IgD-negative memory B cell (primary cell): ENCODE results near the gene SIK2. TPM values are rescaled to one million over a fixed set of nuclear protein-coding genes. Genes with fewer than 3 reads are reported as not detected.
A peak's percentile ranks its signal among the peaks of the same experiment; 100 is the strongest.

Source experiments
- H3K27ac Mint-ChIP-seq, 3 donors: one replicate each; pipeline ENCODE4 v1.8.0; 2020 to 2022; ENCODE audit warnings: mild to moderate bottlenecking in 3 of 3, mixed read lengths in 3 of 3, moderate library complexity in 1 of 3
- H3K27me3 Mint-ChIP-seq: one replicate; pipeline ENCODE4 v1.8.0; 2021; ENCODE audit warnings: mixed read lengths
- H3K36me3 Mint-ChIP-seq: one replicate; pipeline ENCODE4 v1.8.0; 2020; ENCODE audit warnings: mild to moderate bottlenecking, mixed read lengths
- H3K4me1 Mint-ChIP-seq, 3 donors: one replicate each; pipeline ENCODE4 v1.8.0; 2020 to 2022; ENCODE audit warnings: mixed read lengths in 3 of 3, mild to moderate bottlenecking in 1 of 3
- H3K4me3 Mint-ChIP-seq, 4 donors: one replicate each; pipeline ENCODE4 v1.8.0; 2020 to 2022; ENCODE audit warnings: mild to moderate bottlenecking in 4 of 4, mixed read lengths in 4 of 4, moderate library complexity in 3 of 4
- H3K9me3 Mint-ChIP-seq, 3 donors: one replicate each; pipeline ENCODE4 v1.8.0; 2020 to 2021; ENCODE audit warnings: mixed read lengths in 3 of 3, mild to moderate bottlenecking in 1 of 3
- polyA plus RNA-seq: library from polyadenylated mRNA; unstranded; fragments of 300-500 nt; fragmentation: Illumina TruSeq; gene quantifications from one replicate; pipeline ENCODE4 v1.2.3, GENCODE V29; 2021

The SIK2 gene
- polyA plus RNA-seq, 1 donor from 2014 or later, result 0.41 TPM

DNA sequence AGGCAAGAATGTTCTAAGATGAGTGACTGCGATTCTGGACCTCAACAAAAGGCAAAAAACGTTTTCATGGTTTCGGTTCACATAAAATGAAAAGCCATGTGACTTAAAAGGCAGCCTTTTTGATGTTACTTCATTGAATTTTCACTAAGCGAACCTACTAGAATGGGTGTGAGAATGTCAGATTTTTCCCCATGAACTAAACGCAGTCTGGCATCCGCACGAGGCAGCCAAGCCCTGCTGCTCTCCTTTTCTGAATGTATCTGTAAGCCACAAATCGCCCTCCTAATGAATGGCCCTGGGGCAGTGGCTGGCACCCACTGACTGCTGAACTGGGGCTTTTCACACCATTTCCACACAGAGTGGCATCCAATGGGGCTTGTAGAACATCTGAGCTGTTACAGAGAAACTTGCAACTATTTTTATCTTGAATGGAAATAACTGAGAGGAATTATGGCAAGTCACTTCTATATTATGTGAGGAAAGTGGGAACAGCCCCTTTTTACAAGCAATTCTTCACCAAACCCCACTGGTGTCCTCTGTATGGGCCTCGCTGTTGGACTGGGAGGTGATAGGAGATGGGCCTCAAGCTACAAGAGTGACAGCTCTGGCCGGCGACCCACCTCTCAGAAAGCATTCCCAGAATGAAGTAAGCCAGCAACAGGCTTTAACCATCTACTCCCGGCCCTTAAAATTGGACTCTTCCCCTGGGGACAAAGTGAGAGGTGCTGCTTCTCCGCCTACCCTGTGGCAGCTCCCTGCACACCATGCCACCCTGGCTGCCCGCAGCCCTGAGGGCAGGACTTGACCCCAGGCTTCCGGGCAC, 134.6 kb downstream of the SIK2 start:
- Mint-ChIP-seq H3K27ac (peak overlapping the region in 1 of 3 donors; percentile 23), H3K27me3 (no peaks in the 10 kb centered on the region), H3K4me3 (no peak overlapping the region)

DNA sequence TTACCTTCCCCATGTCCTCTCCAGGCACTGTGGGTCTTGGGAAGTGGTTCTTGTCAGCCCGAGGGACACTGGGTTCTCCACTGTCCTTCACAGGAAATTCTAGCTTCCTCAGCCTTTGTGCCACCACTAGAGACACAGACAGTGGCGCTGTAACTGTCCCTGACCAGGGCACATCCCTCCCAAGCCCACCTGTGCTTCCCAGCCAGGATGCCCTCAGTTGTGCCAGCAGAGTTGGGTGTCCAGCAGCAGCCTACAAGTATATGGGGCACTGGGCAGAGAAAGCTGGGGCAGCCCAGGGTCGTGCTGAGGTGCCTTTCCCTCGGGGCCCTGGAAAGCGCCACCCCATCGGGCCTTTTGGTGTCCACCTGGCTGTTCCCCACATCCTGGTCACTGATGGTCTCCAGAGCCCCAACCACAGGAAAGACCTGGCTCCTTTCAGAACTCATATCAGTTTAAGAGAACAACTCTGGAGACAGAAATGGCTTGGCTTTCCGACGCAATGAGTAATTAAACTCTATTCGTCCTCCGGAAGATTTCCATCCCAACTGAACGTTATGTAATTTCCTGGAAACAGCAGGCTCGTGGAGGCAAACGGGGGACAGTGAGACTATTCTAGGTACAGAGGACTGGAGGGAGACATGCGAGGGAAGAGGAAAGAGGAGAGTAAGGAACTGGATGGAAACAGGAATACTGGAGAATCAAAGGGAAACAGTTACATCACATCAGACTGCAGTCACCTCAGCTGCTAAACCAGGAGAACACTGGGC, 135.4 kb downstream of the SIK2 start:
- Mint-ChIP-seq H3K4me3 (no peak overlapping the region), H3K27me3 (no peaks in the 10 kb centered on the region), H3K4me1 (peaks cover 0 to 1% (median 0%) of the 10 kb centered on the region in 3 donors), H3K36me3 (peaks cover 7% of the 10 kb centered on the region), H3K27ac (peak overlapping the region in 1 of 3 donors; percentile 23), H3K9me3 (no peaks in the 10 kb centered on the region)

More for the DNA sequence above, 134.6 kb downstream of the SIK2 start:
- Mint-ChIP-seq H3K9me3 (no peaks in the 10 kb centered on the region), H3K36me3 (peaks cover 7% of the 10 kb centered on the region), H3K4me1 (peaks cover 0 to 1% (median 0%) of the 10 kb centered on the region in 3 donors)

DNA sequence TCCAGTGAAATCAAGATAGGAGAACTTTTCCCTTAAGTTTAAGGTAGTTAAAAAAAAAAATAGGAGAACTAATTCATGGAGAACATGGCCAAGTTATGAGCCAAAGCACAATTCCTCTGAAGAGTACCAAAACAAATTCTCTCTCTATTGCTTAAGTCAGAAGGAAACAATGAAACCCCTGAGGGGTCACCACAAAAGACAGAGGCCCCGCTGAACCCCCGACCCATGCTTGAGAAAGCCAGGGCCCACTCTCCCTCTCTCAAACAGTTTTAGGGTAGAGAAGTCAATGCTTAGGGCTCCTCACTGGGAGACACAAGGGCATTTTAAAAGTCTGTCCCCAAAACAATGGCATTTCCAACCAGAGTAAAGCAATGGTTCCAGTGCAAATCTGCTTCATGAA, 137.1 kb downstream of the SIK2 start:
- Mint-ChIP-seq H3K9me3 (no peaks in the 10 kb centered on the region), H3K4me3 (no peak overlapping the region), H3K27me3 (no peaks in the 10 kb centered on the region)

DNA sequence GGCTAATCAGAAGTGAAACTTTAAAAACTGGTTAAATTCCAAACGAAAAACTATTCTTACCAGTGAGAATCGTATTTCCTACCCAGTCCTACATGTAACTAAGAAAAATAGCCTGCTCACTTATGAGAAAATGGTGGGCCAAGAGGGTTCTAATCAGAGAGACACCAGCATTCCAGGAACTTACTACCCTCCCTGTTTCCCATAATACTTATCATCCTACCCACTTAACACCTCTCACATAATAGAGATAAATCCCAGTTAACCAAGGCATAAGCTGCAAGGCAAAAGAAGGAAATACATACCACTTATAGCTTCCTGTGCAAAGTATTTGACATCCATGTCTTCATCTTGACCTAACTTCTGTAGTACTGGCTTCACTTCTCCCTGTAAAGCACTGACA, 139.5 kb downstream of the SIK2 start:
- no peak overlapping the region for H3K27ac Mint-ChIP-seq

More for the DNA sequence above, 137.1 kb downstream of the SIK2 start:
- Mint-ChIP-seq H3K27ac (no peak overlapping the region), H3K36me3 (peaks cover 7% of the 10 kb centered on the region), H3K4me1 (peaks cover 0 to 1% (median 0%) of the 10 kb centered on the region in 3 donors)

DNA sequence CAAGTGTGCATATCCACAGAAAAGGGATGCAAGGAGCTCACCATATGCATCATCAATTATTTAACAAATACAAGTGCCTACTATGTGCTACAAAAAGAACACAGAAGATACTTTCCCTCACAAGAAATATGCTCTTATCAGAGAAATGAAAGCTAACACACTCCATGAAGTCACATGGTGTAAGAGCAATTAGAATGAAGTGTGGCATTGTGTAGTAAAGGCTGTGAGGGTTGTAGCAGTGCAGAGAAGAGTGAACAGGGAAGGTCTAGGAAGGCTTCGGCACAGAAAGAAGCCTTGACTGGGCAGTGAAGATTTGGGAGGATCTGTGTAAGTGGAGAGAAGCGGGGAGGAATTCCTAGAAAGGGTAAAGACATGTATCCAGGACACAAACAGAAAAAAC, 141.5 kb downstream of the SIK2 start:
- no peaks in the 10 kb centered on the region for H3K4me1 Mint-ChIP-seq
- no peak overlapping the region for H3K4me3 Mint-ChIP-seq
- no peaks in the 10 kb centered on the region for H3K27me3 Mint-ChIP-seq
- H3K9me3 Mint-ChIP-seq, result peaks cover 0 to 3% (median 0%) of the 10 kb centered on the region in 3 donors
- H3K27ac Mint-ChIP-seq, result no peak overlapping the region
- peaks cover 27% of the 10 kb centered on the region for H3K36me3 Mint-ChIP-seq

More for the DNA sequence above, 139.5 kb downstream of the SIK2 start:
- H3K9me3 Mint-ChIP-seq, result peaks cover 0 to 3% (median 0%) of the 10 kb centered on the region in 3 donors
- peaks cover 16% of the 10 kb centered on the region for H3K36me3 Mint-ChIP-seq
- no peak overlapping the region for H3K4me3 Mint-ChIP-seq
- H3K4me1 Mint-ChIP-seq, result no peaks in the 10 kb centered on the region
- no peaks in the 10 kb centered on the region for H3K27me3 Mint-ChIP-seq

DNA sequence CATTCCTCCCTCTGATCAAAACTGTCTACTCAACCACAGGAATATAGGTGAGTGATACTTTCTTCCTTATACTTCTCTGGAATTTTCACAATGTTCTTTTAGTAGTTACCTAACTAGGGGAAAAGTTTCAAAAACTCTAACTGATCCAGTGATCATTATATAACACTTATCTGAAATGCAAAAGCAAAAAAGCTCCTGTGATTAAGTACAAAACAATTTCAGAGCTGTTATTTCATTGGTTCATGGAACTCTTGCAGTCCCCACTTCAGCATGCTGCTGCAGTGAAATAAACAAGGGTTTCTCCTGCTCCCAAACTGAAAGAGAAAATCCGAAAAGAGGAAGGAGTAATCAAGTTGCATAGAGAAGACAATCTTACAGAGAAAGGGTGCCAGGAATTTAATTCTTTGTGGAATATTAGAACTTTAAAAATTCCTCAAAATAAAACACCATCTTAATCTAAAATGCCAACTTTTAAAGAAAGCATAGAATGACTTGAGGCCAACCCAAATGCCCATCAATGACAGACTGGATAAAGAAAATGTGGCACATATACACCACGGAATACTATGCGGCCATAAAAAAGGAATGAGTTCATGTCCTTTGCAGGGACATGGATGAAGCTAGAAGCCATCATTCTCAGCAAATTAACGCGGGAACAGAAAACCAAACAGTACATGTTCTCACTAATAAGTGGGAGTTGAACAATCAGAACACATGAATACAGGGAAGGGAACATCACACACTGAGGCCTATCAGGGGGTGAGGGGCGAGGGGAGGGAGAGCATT, 143.7 kb downstream of the SIK2 start:
- Mint-ChIP-seq H3K4me1 (no peaks in the 10 kb centered on the region), H3K4me3 (no peak overlapping the region), H3K27ac (no peak overlapping the region), H3K36me3 (peaks cover 26% of the 10 kb centered on the region), H3K9me3 (peaks cover 0 to 3% (median 0%) of the 10 kb centered on the region in 3 donors), H3K27me3 (no peaks in the 10 kb centered on the region)

DNA sequence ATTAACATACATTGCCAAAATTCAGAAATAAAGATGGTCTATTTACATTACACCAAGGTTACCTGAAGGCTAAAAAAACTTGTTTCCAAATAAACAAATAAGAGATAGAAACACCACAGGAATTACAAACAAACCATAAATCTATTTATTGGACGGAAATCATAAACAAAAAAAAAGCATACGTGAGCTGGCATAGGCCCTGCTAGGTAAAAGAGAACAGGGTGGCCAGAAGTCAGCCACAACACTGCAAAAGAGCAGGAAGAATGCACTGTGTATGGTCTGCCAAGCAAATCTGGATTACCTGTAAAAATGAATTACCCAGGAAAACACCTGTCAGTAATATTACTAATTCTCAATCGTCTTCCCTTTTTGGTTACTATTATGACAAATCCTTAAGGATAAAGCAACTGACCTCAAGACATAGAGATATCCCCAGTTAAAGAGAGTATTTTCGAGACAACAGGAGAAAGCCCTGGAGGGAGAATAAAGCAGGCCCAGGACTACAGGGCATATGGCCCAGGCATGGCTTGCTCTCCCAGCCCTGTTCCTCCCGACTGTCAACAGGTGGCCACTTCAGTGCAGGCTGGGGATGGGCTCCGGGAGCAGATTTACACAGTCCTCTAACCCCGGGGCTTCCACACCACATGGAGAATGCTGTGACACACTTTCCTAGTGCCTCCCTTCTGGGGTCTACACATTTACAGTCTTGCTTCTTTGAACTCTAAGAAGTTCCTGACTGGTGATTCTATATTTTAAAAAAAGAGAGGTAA, 146.0 kb downstream of the SIK2 start:
- H3K4me1 Mint-ChIP-seq, result no peaks in the 10 kb centered on the region
- no peak overlapping the region for H3K27ac Mint-ChIP-seq
- H3K36me3 Mint-ChIP-seq, result peaks cover 25% of the 10 kb centered on the region
- H3K27me3 Mint-ChIP-seq, result no peaks in the 10 kb centered on the region
- no peak overlapping the region for H3K4me3 Mint-ChIP-seq
- H3K9me3 Mint-ChIP-seq, result peaks cover 0 to 3% (median 0%) of the 10 kb centered on the region in 3 donors

DNA sequence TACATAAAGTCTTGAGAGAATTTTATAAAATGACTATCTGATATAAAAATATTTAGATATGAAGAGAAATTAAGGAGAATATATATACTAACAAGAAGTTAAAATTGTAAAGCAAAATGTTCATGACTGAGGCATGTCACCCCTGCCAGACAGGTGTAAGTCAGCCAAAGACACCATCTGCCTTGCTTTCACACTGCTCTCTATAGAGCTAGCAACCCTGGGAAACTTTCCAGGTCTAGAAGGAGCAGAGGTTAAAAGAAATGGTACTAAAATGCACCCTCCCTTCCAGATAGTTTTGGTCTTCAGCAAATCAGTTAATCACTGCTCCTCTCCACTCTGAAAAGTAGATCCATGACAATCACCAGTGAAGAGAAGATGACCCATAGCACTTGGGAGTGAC, 147.4 kb downstream of the SIK2 start:
- peaks cover 26% of the 10 kb centered on the region for H3K36me3 Mint-ChIP-seq
- no peak overlapping the region for H3K27ac Mint-ChIP-seq
- no peaks in the 10 kb centered on the region for H3K27me3 Mint-ChIP-seq
- H3K9me3 Mint-ChIP-seq, result peaks cover 0 to 3% (median 0%) of the 10 kb centered on the region in 3 donors
- H3K4me3 Mint-ChIP-seq, result no peak overlapping the region
- no peaks in the 10 kb centered on the region for H3K4me1 Mint-ChIP-seq

DNA sequence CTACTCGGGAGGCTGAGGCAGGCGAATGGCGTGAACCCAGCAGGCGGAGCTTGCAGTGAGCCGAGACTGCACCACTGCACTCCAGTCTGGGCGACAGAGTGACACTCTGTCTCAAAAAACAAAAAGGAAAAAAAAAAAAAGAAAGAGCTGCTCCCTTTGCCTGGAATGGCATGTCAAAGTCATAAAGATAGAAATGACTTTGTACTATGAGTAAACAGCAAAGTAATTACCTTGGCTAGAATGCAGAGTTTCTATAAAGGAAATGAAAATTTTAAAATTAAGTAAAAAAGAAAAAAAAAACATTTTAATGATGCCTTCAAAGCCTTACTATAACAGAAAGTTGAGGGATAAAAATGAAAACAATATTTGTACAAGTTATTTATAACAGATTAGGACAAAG, 153.8 kb downstream of the SIK2 start:
- Mint-ChIP-seq H3K4me1 (peaks cover 0 to under 1% (median 0%) of the 10 kb centered on the region in 3 donors), H3K27me3 (no peaks in the 10 kb centered on the region), H3K9me3 (no peaks in the 10 kb centered on the region), H3K4me3 (no peak overlapping the region), H3K36me3 (peaks cover 8% of the 10 kb centered on the region), H3K27ac (peak overlapping the region in 1 of 3 donors; percentile 36)

DNA sequence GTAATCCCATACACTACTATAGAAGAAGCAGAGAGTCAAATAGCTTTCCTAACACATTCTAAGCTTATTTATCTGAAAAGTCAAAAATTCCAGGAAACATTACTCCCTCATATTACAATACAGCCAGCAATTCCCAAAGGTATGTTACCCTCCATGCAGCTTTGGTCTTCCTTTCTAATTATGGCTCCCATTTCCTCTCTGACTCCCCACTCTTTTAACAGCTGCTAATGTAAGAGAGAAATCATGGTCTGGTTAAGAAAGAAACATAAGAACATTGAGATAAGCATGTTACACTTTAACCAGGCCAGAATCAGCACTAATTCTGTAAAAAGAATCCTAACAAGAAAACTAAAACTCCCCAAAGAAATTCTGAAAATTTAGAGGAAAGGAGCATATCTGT, 157.1 kb downstream of the SIK2 start:
- Mint-ChIP-seq H3K36me3 (peaks cover 4% of the 10 kb centered on the region), H3K27me3 (no peaks in the 10 kb centered on the region), H3K9me3 (no peaks in the 10 kb centered on the region), H3K4me1 (peaks cover 2 to 12% (median 5%) of the 10 kb centered on the region in 3 donors), H3K27ac (no peak overlapping the region), H3K4me3 (no peak overlapping the region)

DNA sequence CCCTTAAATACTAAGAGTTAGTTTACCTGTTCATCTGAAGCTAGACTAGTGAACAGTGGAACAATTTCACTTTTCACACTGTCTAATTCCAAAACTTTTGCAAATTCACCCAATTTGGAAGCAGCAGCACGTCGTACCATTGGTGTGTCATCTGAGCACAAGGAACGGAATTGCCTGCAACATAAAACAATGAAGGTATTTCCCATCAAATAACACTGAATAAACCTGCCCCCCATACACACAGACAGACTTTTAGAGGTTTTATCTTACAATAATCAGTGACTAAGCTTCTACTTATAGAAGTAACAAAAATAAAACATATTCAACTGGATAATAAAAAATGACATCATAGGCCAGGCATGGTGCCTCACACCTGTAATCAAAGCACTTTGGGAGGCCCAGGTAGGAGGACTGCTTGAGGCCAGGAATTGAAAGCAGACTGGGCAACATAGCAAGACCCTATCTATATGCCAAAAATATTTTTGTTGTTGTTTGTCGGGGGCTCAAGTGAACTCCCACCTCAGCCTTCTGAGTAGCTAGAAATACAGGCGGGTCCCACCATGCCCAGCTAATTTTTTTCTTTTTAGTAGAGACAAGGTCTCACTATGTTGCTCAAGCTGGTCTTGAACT, 157.6 kb downstream of the SIK2 start:
- H3K27me3 Mint-ChIP-seq, result no peaks in the 10 kb centered on the region
- H3K9me3 Mint-ChIP-seq, result no peaks in the 10 kb centered on the region
- no peak overlapping the region for H3K4me3 Mint-ChIP-seq
- no peak overlapping the region for H3K27ac Mint-ChIP-seq
- H3K36me3 Mint-ChIP-seq, result peaks cover 4% of the 10 kb centered on the region
- peaks cover 6 to 16% (median 10%) of the 10 kb centered on the region in 3 donors for H3K4me1 Mint-ChIP-seq

DNA sequence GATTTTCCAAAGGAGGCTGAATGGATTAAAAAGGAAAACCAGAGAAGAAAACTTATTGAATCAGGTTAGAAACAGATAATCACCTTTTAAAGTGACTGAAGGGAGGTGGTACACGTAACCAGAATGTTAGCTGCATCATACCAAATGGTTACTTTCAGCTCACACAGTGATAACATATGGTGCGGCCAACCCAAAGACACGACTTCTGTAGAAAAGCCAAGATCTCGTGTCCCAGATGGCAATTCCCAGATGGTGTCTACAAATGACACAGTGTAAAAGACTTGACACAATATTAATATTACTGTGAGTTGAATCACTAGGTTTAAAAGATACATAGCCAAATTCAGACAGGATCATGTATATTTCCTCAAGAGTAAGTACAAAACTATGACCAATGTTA, 158.8 kb downstream of the SIK2 start:
- H3K36me3 Mint-ChIP-seq, result peaks cover 4% of the 10 kb centered on the region
- no peak overlapping the region for H3K27ac Mint-ChIP-seq
- H3K4me1 Mint-ChIP-seq, result peaks cover 12 to 22% (median 17%) of the 10 kb centered on the region in 3 donors
- peak overlapping the region in 1 of 4 donors; percentile 41 for H3K4me3 Mint-ChIP-seq
- no peaks in the 10 kb centered on the region for H3K9me3 Mint-ChIP-seq
- H3K27me3 Mint-ChIP-seq, result no peaks in the 10 kb centered on the region

DNA sequence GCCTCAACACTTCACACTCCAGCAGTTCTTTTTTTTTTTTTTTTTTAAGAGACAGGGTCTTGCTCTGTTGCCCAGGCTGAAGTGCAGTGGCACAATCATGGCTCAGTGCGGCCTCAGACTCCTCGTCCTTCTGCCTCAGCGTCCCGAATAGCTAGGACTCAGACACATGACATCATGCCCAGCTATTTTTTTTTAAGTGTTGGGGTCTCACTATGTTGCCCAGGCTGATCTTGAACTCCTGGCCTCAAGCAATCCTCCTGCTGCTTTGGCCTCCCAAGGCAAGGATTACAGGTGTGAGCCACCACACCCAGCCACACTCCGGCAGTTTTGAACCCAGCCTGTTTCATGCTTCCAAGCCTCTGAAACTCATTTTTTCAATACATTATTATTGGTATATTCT, 160.3 kb downstream of the SIK2 start:
- Mint-ChIP-seq H3K4me3 (peak overlapping the region in 1 of 4 donors; percentile 89), H3K27me3 (no peaks in the 10 kb centered on the region), H3K9me3 (no peaks in the 10 kb centered on the region), H3K27ac (no peak overlapping the region), H3K4me1 (peaks cover 19 to 25% (median 25%) of the 10 kb centered on the region in 3 donors), H3K36me3 (peaks cover 4% of the 10 kb centered on the region)
